Smooth muscle cell of the coronary artery (primary cell): Measurements from ENCODE around the gene NACA2. TPM values are rescaled to one million over a fixed set of nuclear protein-coding genes. Genes with fewer than 3 reads are reported as not detected.

ENCODE experiments used
- total RNA-seq: library from RNA; depleted of rRNA; stranded (reverse); fragments of >200 nt; gene quantifications from 2 replicates; pipeline ENCODE4 v1.2.3, GENCODE V29; 2014; ENCODE audit warnings: low replicate concordance

Gene NACA2
- total RNA-seq: not detected in 2 replicates

GRCh38 chr17:61591018-61591417 lies at the start of gene NACA2:
TSS of gene NACA2 (minus strand) at chr17:61591219. CDS start at chr17:61591180, 39 bp downstream.

Other genes with a start within 250 kb of the NACA2 start
- 3.5 and 6.4 TPM in 2 replicates for gene TBX2, start 191.4 kb downstream of the NACA2 start, total RNA-seq
- gene TBX4, start 138.8 kb downstream of the NACA2 start, total RNA-seq: not detected in 2 replicates